Iris pigment epithelial cell (primary cell): ENCODE data around the gene FAM20A.
A peak's percentile ranks its signal among the peaks of the same experiment; 100 is the strongest.
"Not testable (repeated sequence)": the region's sequence is repeated elsewhere in the genome, so short reads cannot be mapped to it uniquely, and the experiment has no call there.

Source experiments
- DNase-seq: peaks from one replicate; pipeline ENCODE4 v3.0.0-alpha.2; 2011; ENCODE audit warnings: low read depth

Gene FAM20A

GRCh38 chr17:68588362-68588761 is 12.8 kb downstream of the FAM20A start:
- no peak for DNase-seq

- no peak for DNase-seq
These were observed 13.3 kb downstream of the FAM20A start for GRCh38 chr17:68587847-68588246.

GRCh38 chr17:68587026-68587425 is 14.1 kb downstream of the FAM20A start:
- no peak for DNase-seq

- DNase-seq = no peak
These were observed 15.5 kb downstream of the FAM20A start for GRCh38 chr17:68585643-68586042.

- DNase-seq = no peak
These were observed 16.4 kb downstream of the FAM20A start for GRCh38 chr17:68584581-68585303.

GRCh38 chr17:68582867-68583266 is 18.3 kb downstream of the FAM20A start:
- not testable (repeated sequence) for DNase-seq

- no peak for DNase-seq
These were observed 19.1 kb downstream of the FAM20A start for GRCh38 chr17:68581863-68582645.

GRCh38 chr17:68580236-68580770 is 20.9 kb downstream of the FAM20A start:
- DNase-seq = peak; percentile 94

- no peak for DNase-seq
These were observed 21.8 kb downstream of the FAM20A start for GRCh38 chr17:68579194-68579927.

- no peak for DNase-seq
These were observed 22.9 kb downstream of the FAM20A start for GRCh38 chr17:68578236-68578635.

GRCh38 chr17:68577497-68577821 is 23.7 kb downstream of the FAM20A start:
- no peak for DNase-seq

GRCh38 chr17:68576811-68577496 is 24.2 kb downstream of the FAM20A start:
- peak; percentile 52 for DNase-seq

GRCh38 chr17:68576137-68576536 is 25.0 kb downstream of the FAM20A start:
- no peak for DNase-seq

- DNase-seq = no peak
These were observed 27.8 kb downstream of the FAM20A start for GRCh38 chr17:68573338-68573737.

GRCh38 chr17:68572138-68572842 is 28.9 kb downstream of the FAM20A start:
- peak; percentile 76 for DNase-seq

- DNase-seq = no peak
These were observed 30.6 kb downstream of the FAM20A start for GRCh38 chr17:68570526-68570925.

- DNase-seq = no peak
These were observed 31.8 kb downstream of the FAM20A start for GRCh38 chr17:68569346-68569745.

GRCh38 chr17:68568581-68568980 is 32.6 kb downstream of the FAM20A start:
- peak; percentile 27 for DNase-seq

- DNase-seq = no peak
These were observed 33.6 kb downstream of the FAM20A start for GRCh38 chr17:68567581-68567980.

GRCh38 chr17:68567035-68567434 is 34.1 kb downstream of the FAM20A start:
- DNase-seq = no peak

GRCh38 chr17:68566442-68566738 is 34.8 kb downstream of the FAM20A start:
- DNase-seq = peak; percentile 41
